Adrenal gland (tissue), 5 donors: ENCODE measurements around the gene KBTBD4.

Experiments used
- POLR2A ChIP-seq, 2 donors: fragments of 450-650 bp; IDR thresholded peaks; one replicate each; pipeline ENCODE4 v1.6.1; 2017; ENCODE audit warnings: antibody characterized with exemption in 2 of 2, mild to moderate bottlenecking in 2 of 2, moderate library complexity in 1 of 2
- TF ChIP-seq, protein P1 (sequence below), 6 experiments: fragments of 450-650 bp in 4 of 6; fragments of 200-600 bp in 2 of 6; sonication (generic) in 1 of 6; IDR thresholded peaks; 1 replicate in 5 of 6; 2 replicates in 1 of 6; pipeline versions ENCODE4 v1.5.1 to v1.8.0; 2016 to 2021; ENCODE audit warnings: antibody characterized with exemption in 6 of 6, mild to moderate bottlenecking in 2 of 6, moderate library complexity in 1 of 6
- donor health status: DM: no; HTN: no; CAD: no.

DNA sequence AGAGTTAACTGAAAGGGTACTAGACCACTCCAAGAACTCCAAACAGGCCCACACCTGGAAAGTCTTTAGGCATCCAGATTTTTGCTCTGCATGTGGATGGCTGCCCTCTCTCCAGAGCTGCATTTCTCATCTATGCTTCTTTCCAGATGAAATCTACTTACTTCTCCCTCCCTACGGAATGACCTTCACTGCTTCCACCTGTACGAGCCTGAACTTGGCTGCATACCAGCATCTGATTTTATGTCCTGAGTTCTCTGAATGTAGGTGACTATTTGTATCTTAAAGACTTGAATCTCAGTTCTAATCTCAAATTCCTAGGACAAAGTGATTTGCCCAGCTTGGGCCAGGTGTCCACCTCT is 39.1 kb downstream of the KBTBD4 start:
- TF ChIP-seq, protein P1, sequence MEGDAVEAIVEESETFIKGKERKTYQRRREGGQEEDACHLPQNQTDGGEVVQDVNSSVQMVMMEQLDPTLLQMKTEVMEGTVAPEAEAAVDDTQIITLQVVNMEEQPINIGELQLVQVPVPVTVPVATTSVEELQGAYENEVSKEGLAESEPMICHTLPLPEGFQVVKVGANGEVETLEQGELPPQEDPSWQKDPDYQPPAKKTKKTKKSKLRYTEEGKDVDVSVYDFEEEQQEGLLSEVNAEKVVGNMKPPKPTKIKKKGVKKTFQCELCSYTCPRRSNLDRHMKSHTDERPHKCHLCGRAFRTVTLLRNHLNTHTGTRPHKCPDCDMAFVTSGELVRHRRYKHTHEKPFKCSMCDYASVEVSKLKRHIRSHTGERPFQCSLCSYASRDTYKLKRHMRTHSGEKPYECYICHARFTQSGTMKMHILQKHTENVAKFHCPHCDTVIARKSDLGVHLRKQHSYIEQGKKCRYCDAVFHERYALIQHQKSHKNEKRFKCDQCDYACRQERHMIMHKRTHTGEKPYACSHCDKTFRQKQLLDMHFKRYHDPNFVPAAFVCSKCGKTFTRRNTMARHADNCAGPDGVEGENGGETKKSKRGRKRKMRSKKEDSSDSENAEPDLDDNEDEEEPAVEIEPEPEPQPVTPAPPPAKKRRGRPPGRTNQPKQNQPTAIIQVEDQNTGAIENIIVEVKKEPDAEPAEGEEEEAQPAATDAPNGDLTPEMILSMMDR (IDR thresholded peaks at IDR 0.05): no peak
- TF ChIP-seq POLR2A (IDR thresholded peaks at IDR 0.05): no peak
